GM12878 (cell line): Measurements from ENCODE around the gene TFAP2E. TPM values are rescaled to one million over a fixed set of nuclear protein-coding genes. Genes with fewer than 3 reads are reported as not detected.

Experiments used
- ATAC-seq: fragments of 200-7000 bp; cut with Tn5 transposase; 3 replicates; pipeline ENCODE4 v1.9.1; 2020; ENCODE audit warnings: mild to moderate bottlenecking, moderate library complexity
- BruUV-seq: library from RNA; stranded (reverse); fragments of 400-500 nt; replicated peaks from 2 replicates; lab custom pipeline; 2021; lab: Mats Ljungman, UMichigan
- CTCF ChIA-PET: fragments of 300-600 bp; sonication (Branson Sonifier 250); formaldehyde crosslinking; extraction: SDS; loops from one replicate; lab custom pipeline; 2021; ENCODE audit warnings: inconsistent platforms; lab: Yijun Ruan, JAX
- POLR2A ChIA-PET: fragments of 350-600 bp; formaldehyde crosslinking; extraction: SDS; loops from one replicate; lab custom pipeline; 2021; ENCODE audit warnings: inconsistent platforms; lab: Charles Lee
- RAD21 ChIA-PET: fragments of 300-600 bp; sonication (Branson Sonifier 250); formaldehyde crosslinking; loops from one replicate; lab custom pipeline; 2023; ENCODE audit warnings: antibody characterized with exemption; ENCODE audit not compliant: unreplicated experiment; lab: Charles Lee
- SMC1A ChIA-PET: fragments of 300-600 bp; sonication (Branson Sonifier 250); formaldehyde crosslinking; loops from one replicate; lab custom pipeline; 2023; ENCODE audit not compliant: unreplicated experiment, uncharacterized antibody; lab: Charles Lee
- DNase-seq: peaks from one replicate; pipeline ENCODE4 v3.0.0-alpha.2; 2011; ENCODE audit warnings: low read depth, low spot score
- FAIRE-seq: peaks from 3 replicates; lab custom pipeline; 2011; peaks lifted over from hg19 to GRCh38; lab: Jason Lieb, UNC
- H2AFZ ChIP-seq: 2 replicates; pipeline ENCODE4 v1.6.0; 2011; ENCODE audit warnings: low read depth, low read length, control low read depth; ENCODE audit not compliant: control insufficient read depth
- H3K27ac ChIP-seq: 2 replicates; pipeline ENCODE4 v1.5.1; 2011; ENCODE audit warnings: control low read depth; ENCODE audit not compliant: control insufficient read depth, insufficient read depth
- H3K27me3 ChIP-seq, 2 experiments: replicated peaks in 1 of 2; 2 replicates each; pipeline versions ENCODE4 v1.6.0 to v1.6.1; 2011; ENCODE audit warnings: low read length in 1 of 2; ENCODE audit not compliant: control insufficient read depth in 2 of 2, insufficient read depth in 2 of 2
- H3K36me3 ChIP-seq, 2 experiments: 2 replicates each; pipeline ENCODE4 v1.5.1; 2011; ENCODE audit warnings: low read length in 1 of 2; ENCODE audit not compliant: control insufficient read depth in 2 of 2, insufficient read depth in 2 of 2
- H3K4me1 ChIP-seq: 2 replicates; pipeline ENCODE4 v1.6.1; 2011; ENCODE audit warnings: mild to moderate bottlenecking, low read length, moderate library complexity, mixed read lengths; ENCODE audit not compliant: control insufficient read depth, insufficient read depth
- H3K4me2 ChIP-seq: 2 replicates; pipeline ENCODE4 v1.6.0; 2011; ENCODE audit warnings: control low read depth; ENCODE audit not compliant: control insufficient read depth, insufficient read depth
- H3K4me3 ChIP-seq: fragments of 200-600 bp; sonication (generic); 2 replicates; pipeline ENCODE4 v1.5.1; 2016
- H3K79me2 ChIP-seq: 2 replicates; pipeline ENCODE4 v1.6.0; 2011; ENCODE audit warnings: low read length; ENCODE audit not compliant: control insufficient read depth, insufficient read depth
- H3K9ac ChIP-seq: 2 replicates; pipeline ENCODE4 v1.8.0; 2011; ENCODE audit warnings: low read length, control low read depth, mixed read lengths; ENCODE audit not compliant: control insufficient read depth, insufficient read depth
- H3K9me3 ChIP-seq: replicated peaks from 3 replicates; pipeline ENCODE4 v1.5.1; 2011; ENCODE audit warnings: mild to moderate bottlenecking, low read length; ENCODE audit not compliant: control insufficient read depth, insufficient read depth
- H4K20me1 ChIP-seq: 2 replicates; pipeline ENCODE4 v1.6.0; 2011; ENCODE audit not compliant: control insufficient read depth, insufficient read depth
- ELK1 ChIP-seq: IDR thresholded peaks from 2 replicates; pipeline ENCODE4 v1.6.1; 2012; ENCODE audit warnings: low read depth, low read length, improper control_type of control experiment
- FOS ChIP-seq: IDR thresholded peaks from 3 replicates; pipeline ENCODE4 v1.6.1; 2011; ENCODE audit warnings: borderline replicate concordance; ENCODE audit not compliant: insufficient read length; ENCODE audit errors: extremely low read depth
- IKZF1 ChIP-seq: fragments of 450-650 bp; conservative IDR thresholded peaks from 2 replicates; pipeline ENCODE4 v1.6.1; 2017; ENCODE audit warnings: antibody characterized with exemption, mild to moderate bottlenecking
- MLLT1 ChIP-seq: fragments of 450-650 bp; IDR thresholded peaks from 2 replicates; pipeline ENCODE4 v1.6.1; 2016; ENCODE audit warnings: mild to moderate bottlenecking
- NFYA ChIP-seq: IDR thresholded peaks from 2 replicates; pipeline ENCODE4 v1.6.1; 2011; ENCODE audit warnings: low read depth, mild to moderate bottlenecking, low read length, improper control_type of control experiment, borderline replicate concordance
- SMC3 ChIP-seq: IDR thresholded peaks from 2 replicates; pipeline ENCODE4 v1.6.1; 2011; ENCODE audit warnings: low read length, improper control_type of control experiment, borderline replicate concordance
- ZNF274 ChIP-seq: IDR thresholded peaks from one replicate; pipeline ENCODE4 v1.8.0; 2011; ENCODE audit not compliant: insufficient read length, insufficient read depth
- WGBS: methylation state at CpG from one replicate; pipeline ENCODE4 v1.1.6; 2016; ENCODE audit warnings: low lambda C conversion rate; ENCODE audit not compliant: insufficient replicate concordance, insufficient coverage; ENCODE audit errors: missing lambda C conversion rate; 5-methylcytosine and 5-hydroxymethylcytosine counted together
- in situ Hi-C: fragments of 300-500 bp; cut with MboI; formaldehyde crosslinking; loops from 9 replicates; pipeline ENCODE4 v1.14.3; 2018; ENCODE audit warnings: mixed read lengths
- intact Hi-C: fragments of 100-400 bp; cut with micrococcal nuclease; formaldehyde crosslinking; loops from one replicate; pipeline ENCODE4 v1.14.2; 2022; ENCODE audit not compliant: unreplicated experiment
- polyA plus RNA-seq, 11 experiments: library from polyadenylated mRNA; depleted of rRNA in 4 of 11; unstranded in 6 of 11; stranded (reverse) in 5 of 11; fragments of >200 nt; fragmentation: Nextera tagmentation in 4 of 11; fragmentation: Illumina TruSeq in 1 of 11; extraction: Ambion mirVana in 4 of 11; extraction: Trizol in 1 of 11; gene quantifications; 1 replicate in 1 of 11; 2 replicates in 10 of 11; pipeline versions ENCODE4 v1.2.1 to v1.2.3, GENCODE V29; 2011 to 2016; ENCODE audit warnings: inconsistent platforms in 2 of 11, missing spikeins in 2 of 11, low read depth in 1 of 11
- total RNA-seq, 4 experiments: library from RNA; depleted of rRNA in 3 of 4; stranded (reverse); fragments of >200 nt in 3 of 4; fragmentation: Illumina TruSeq in 1 of 4; extraction: Trizol in 1 of 4; gene quantifications; 2 replicates each; pipeline versions ENCODE4 v1.2.1 to v1.2.3, GENCODE V29; 2013 to 2021
- TF ChIP-seq, protein P1 (sequence below): fragments of 450-650 bp; IDR thresholded peaks from 2 replicates; pipeline ENCODE4 v1.6.1; 2014; ENCODE audit warnings: mild to moderate bottlenecking
- TF ChIP-seq, protein P2 (sequence below): fragments of 450-650 bp; IDR thresholded peaks from 2 replicates; pipeline ENCODE4 v1.6.1; 2017; ENCODE audit warnings: antibody characterized with exemption, mild to moderate bottlenecking, moderate library complexity
- TF ChIP-seq, protein P3 (sequence below): fragments of 450-650 bp; IDR thresholded peaks from 2 replicates; pipeline ENCODE4 v1.6.1; 2018; ENCODE audit warnings: mild to moderate bottlenecking, low read depth, moderate library complexity; ENCODE audit not compliant: partially characterized antibody
- TF ChIP-seq, protein P4 (sequence below): IDR thresholded peaks from 2 replicates; pipeline ENCODE4 v1.6.1; 2012; ENCODE audit warnings: low read depth, low read length, improper control_type of control experiment

Gene TFAP2E
- total and polyA plus RNA-seq, 10 of the 15 experiments (the other 5 are each of a cell fraction or from before 2014, with no cell fraction given): 0.10 to 1.1 (median 0.43) TPM

GRCh38 chr1:35539824-35540261, 33.3 kb upstream of the TFAP2E start:
- FAIRE-seq (peak; percentile 38), DNase-seq (peak; percentile 60), ATAC-seq (peak; percentile 67)
- no TSS peak for BruUV-seq
- ChIA-PET POLR2A (interaction anchor here (0.8 to 7.3 kb wide), 8 partner anchors 9 to 347 kb away, joined by 3 to 65 read pairs (median 6); partner anchors contain the start of genes KIAA0319L and SFPQ), RAD21 (interaction anchor here (1.3 to 8.4 kb wide), 5 partner anchors 25 to 197 kb away, joined by 3 to 139 read pairs (median 11); no protein-coding TSS in a partner anchor), SMC1A (interaction anchor here (0.8 to 8.8 kb wide), 15 partner anchors 10 to 134 kb away, joined by 3 to 254 read pairs (median 3); partner anchors contain the start of gene KIAA0319L), CTCF (interaction anchor here (0.8 to 12.7 kb wide), 9 partner anchors 9 to 88 kb away, joined by 3 to 260 read pairs (median 11); partner anchors contain the start of genes KIAA0319L and NCDN)
- 100% methylated on average over 1 of the region's 1 CpG for WGBS
- Histone ChIP-seq H3K4me2 (peak overlapping the region; percentile 92), H3K27me3 (no peaks in the 10 kb centered on the region), H3K9me3 (no peaks in the 10 kb centered on the region), H4K20me1 (no peaks in the 10 kb centered on the region), H3K4me1 (peaks cover 27% of the 10 kb centered on the region), H3K36me3 (no peaks in the 10 kb centered on the region; a peak in 1 of 4 replicates), H3K79me2 (peaks cover 49% of the 10 kb centered on the region), H2AFZ (peak overlapping the region; percentile 63), H3K27ac (peak overlapping the region; percentile 87), H3K9ac (peak overlapping the region; percentile 52), H3K4me3 (peak overlapping the region; percentile 39; the same call in 1 of the 2 replicates)
- intact Hi-C loops: loop anchor here (1.0 to 10.0 kb wide), 3 partner anchors 17 to 335 kb away; partner anchors contain the start of genes KIAA0319L and NCDN
- in situ Hi-C loops: no loop called here
- TF ChIP-seq, protein P1, sequence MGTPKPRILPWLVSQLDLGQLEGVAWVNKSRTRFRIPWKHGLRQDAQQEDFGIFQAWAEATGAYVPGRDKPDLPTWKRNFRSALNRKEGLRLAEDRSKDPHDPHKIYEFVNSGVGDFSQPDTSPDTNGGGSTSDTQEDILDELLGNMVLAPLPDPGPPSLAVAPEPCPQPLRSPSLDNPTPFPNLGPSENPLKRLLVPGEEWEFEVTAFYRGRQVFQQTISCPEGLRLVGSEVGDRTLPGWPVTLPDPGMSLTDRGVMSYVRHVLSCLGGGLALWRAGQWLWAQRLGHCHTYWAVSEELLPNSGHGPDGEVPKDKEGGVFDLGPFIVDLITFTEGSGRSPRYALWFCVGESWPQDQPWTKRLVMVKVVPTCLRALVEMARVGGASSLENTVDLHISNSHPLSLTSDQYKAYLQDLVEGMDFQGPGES: no peak
- TF ChIP-seq NFYA (no peak), SMC3 (no peak), ZNF274 (no peak), MLLT1 (no peak), IKZF1 (no peak; the same call in 1 of the 2 replicates), FOS (no peak), ELK1 (no peak)
- TF ChIP-seq, protein P2, sequence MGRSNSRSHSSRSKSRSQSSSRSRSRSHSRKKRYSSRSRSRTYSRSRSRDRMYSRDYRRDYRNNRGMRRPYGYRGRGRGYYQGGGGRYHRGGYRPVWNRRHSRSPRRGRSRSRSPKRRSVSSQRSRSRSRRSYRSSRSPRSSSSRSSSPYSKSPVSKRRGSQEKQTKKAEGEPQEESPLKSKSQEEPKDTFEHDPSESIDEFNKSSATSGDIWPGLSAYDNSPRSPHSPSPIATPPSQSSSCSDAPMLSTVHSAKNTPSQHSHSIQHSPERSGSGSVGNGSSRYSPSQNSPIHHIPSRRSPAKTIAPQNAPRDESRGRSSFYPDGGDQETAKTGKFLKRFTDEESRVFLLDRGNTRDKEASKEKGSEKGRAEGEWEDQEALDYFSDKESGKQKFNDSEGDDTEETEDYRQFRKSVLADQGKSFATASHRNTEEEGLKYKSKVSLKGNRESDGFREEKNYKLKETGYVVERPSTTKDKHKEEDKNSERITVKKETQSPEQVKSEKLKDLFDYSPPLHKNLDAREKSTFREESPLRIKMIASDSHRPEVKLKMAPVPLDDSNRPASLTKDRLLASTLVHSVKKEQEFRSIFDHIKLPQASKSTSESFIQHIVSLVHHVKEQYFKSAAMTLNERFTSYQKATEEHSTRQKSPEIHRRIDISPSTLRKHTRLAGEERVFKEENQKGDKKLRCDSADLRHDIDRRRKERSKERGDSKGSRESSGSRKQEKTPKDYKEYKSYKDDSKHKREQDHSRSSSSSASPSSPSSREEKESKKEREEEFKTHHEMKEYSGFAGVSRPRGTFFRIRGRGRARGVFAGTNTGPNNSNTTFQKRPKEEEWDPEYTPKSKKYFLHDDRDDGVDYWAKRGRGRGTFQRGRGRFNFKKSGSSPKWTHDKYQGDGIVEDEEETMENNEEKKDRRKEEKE: no peak
- TF ChIP-seq, protein P3, sequence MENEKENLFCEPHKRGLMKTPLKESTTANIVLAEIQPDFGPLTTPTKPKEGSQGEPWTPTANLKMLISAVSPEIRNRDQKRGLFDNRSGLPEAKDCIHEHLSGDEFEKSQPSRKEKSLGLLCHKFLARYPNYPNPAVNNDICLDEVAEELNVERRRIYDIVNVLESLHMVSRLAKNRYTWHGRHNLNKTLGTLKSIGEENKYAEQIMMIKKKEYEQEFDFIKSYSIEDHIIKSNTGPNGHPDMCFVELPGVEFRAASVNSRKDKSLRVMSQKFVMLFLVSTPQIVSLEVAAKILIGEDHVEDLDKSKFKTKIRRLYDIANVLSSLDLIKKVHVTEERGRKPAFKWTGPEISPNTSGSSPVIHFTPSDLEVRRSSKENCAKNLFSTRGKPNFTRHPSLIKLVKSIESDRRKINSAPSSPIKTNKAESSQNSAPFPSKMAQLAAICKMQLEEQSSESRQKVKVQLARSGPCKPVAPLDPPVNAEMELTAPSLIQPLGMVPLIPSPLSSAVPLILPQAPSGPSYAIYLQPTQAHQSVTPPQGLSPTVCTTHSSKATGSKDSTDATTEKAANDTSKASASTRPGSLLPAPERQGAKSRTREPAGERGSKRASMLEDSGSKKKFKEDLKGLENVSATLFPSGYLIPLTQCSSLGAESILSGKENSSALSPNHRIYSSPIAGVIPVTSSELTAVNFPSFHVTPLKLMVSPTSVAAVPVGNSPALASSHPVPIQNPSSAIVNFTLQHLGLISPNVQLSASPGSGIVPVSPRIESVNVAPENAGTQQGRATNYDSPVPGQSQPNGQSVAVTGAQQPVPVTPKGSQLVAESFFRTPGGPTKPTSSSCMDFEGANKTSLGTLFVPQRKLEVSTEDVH: no peak
- TF ChIP-seq, protein P4, sequence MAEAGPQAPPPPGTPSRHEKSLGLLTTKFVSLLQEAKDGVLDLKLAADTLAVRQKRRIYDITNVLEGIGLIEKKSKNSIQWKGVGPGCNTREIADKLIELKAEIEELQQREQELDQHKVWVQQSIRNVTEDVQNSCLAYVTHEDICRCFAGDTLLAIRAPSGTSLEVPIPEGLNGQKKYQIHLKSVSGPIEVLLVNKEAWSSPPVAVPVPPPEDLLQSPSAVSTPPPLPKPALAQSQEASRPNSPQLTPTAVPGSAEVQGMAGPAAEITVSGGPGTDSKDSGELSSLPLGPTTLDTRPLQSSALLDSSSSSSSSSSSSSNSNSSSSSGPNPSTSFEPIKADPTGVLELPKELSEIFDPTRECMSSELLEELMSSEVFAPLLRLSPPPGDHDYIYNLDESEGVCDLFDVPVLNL: no peak
